ENCODE results near the gene INAFM1.

The INAFM1 gene

DNA sequence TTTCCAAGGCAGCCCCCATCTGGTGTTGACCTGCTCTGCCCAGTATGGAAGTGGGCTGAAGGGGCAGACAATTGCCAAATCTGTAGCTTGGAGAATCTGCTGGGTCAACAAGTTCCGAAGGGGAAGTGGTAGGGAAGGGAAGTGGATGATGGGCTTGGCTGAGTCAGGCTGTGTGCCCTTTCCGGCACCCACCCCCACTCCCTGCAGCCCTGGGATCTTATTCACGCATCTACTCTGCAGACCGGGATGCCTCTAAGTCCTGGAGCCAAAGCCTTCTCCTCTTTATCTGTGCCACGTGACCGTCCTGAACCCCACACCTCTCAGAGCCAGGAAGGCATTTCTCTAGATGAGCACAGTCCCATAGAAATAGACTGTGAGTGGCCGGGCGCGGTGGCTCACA, 49.8 kb downstream of the INAFM1 start:
- no peak for DNase-seq (ENCODE audit: low spot score)

More for the DNA sequence above, 49.8 kb downstream of the INAFM1 start:
- TF ChIP-seq CTCF (IDR thresholded peaks at IDR 0.05; ENCODE audit: extremely low read depth, missing control alignments) = no peak
